ENCODE measurements around the gene PTPN1.
A peak's percentile ranks its signal among the peaks of the same experiment; 100 is the strongest.

PTPN1 gene

GRCh38 chr20:50510706-50511542 is 741 bp downstream of the PTPN1 start:
- peaks cover 56% of the 10 kb centered on the region for H4K20me1 ChIP-seq (ENCODE audit: insufficient read depth, low read length, poor library complexity, severe bottlenecking)
- H2AFZ ChIP-seq (ENCODE audit: low read length): no peak overlapping the region
- no peak for TF ChIP-seq CTCF (conservative IDR thresholded peaks at IDR 0.05; ENCODE audit: low read length)
- no peak for TF ChIP-seq EZH2phosphoT487 (IDR thresholded peaks at IDR 0.05; ENCODE audit: borderline replicate concordance)
- H3K27me3 ChIP-seq (ENCODE audit: insufficient read depth, low read length, poor library complexity, severe bottlenecking): no peaks in the 10 kb centered on the region
- no peaks in the 10 kb centered on the region for H3F3A ChIP-seq (ENCODE audit: low read depth)
- peak overlapping the region; percentile 79 for H3K9ac ChIP-seq (ENCODE audit: low read depth, low read length, poor library complexity, severe bottlenecking)
- no peaks in the 10 kb centered on the region for H3K9me2 ChIP-seq (replicated peaks; ENCODE audit: low read depth, low read length)
- peak overlapping the region; percentile 85 for H3K4me3 ChIP-seq (ENCODE audit: low read length, poor library complexity, severe bottlenecking)
- peaks cover 55% of the 10 kb centered on the region for H3K4me1 ChIP-seq (ENCODE audit: insufficient read depth, low read length, poor library complexity, severe bottlenecking)
- no peaks in the 10 kb centered on the region for H3K9me3 ChIP-seq (ENCODE audit: insufficient read depth, low read depth, low read length)
- peak overlapping the region; percentile 83 for H3K4me2 ChIP-seq (ENCODE audit: low read depth, low read length, poor library complexity, severe bottlenecking)
- H3K79me2 ChIP-seq (ENCODE audit: insufficient read depth, low read length): peaks cover 57% of the 10 kb centered on the region
- H3K36me3 ChIP-seq (ENCODE audit: insufficient read depth, low read length): no peaks in the 10 kb centered on the region

- Histone ChIP-seq H4K20me1 (ENCODE audit: insufficient read depth, low read length, poor library complexity, severe bottlenecking) (peaks cover 70% of the 10 kb centered on the region), H3K27me3 (ENCODE audit: insufficient read depth, low read length, poor library complexity, severe bottlenecking) (no peaks in the 10 kb centered on the region), H3K36me3 (ENCODE audit: insufficient read depth, low read length) (no peaks in the 10 kb centered on the region), H3K4me2 (ENCODE audit: low read depth, low read length, poor library complexity, severe bottlenecking) (peak overlapping the region; percentile 83), H3K9me2 (replicated peaks; ENCODE audit: low read depth, low read length) (no peaks in the 10 kb centered on the region), H3K79me2 (ENCODE audit: insufficient read depth, low read length) (peaks cover 71% of the 10 kb centered on the region), H3K9me3 (ENCODE audit: insufficient read depth, low read depth, low read length) (no peaks in the 10 kb centered on the region), H2AFZ (ENCODE audit: low read length) (no peak overlapping the region), H3K4me1 (ENCODE audit: insufficient read depth, low read length, poor library complexity, severe bottlenecking) (peaks cover 68% of the 10 kb centered on the region), H3F3A (ENCODE audit: low read depth) (no peaks in the 10 kb centered on the region), H3K9ac (ENCODE audit: low read depth, low read length, poor library complexity, severe bottlenecking) (peak overlapping the region; percentile 79), H3K4me3 (ENCODE audit: low read length, poor library complexity, severe bottlenecking) (peak overlapping the region; percentile 85)
- TF ChIP-seq EZH2phosphoT487 (IDR thresholded peaks at IDR 0.05; ENCODE audit: borderline replicate concordance): no peak
- TF ChIP-seq CTCF (conservative IDR thresholded peaks at IDR 0.05; ENCODE audit: low read length): no peak
Observed at GRCh38 chr20:50512323-50512722, 2.1 kb downstream of the PTPN1 start.

- Histone ChIP-seq H4K20me1 (ENCODE audit: insufficient read depth, low read length, poor library complexity, severe bottlenecking) (peaks cover 81% of the 10 kb centered on the region), H3K79me2 (ENCODE audit: insufficient read depth, low read length) (peaks cover 77% of the 10 kb centered on the region), H3K9me2 (replicated peaks; ENCODE audit: low read depth, low read length) (no peaks in the 10 kb centered on the region), H2AFZ (ENCODE audit: low read length) (no peak overlapping the region), H3K27me3 (ENCODE audit: insufficient read depth, low read length, poor library complexity, severe bottlenecking) (no peaks in the 10 kb centered on the region), H3F3A (ENCODE audit: low read depth) (no peaks in the 10 kb centered on the region), H3K9me3 (ENCODE audit: insufficient read depth, low read depth, low read length) (no peaks in the 10 kb centered on the region), H3K36me3 (ENCODE audit: insufficient read depth, low read length) (no peaks in the 10 kb centered on the region), H3K4me3 (ENCODE audit: low read length, poor library complexity, severe bottlenecking) (peak overlapping the region; percentile 85), H3K9ac (ENCODE audit: low read depth, low read length, poor library complexity, severe bottlenecking) (peak overlapping the region; percentile 79), H3K4me1 (ENCODE audit: insufficient read depth, low read length, poor library complexity, severe bottlenecking) (peaks cover 79% of the 10 kb centered on the region), H3K4me2 (ENCODE audit: low read depth, low read length, poor library complexity, severe bottlenecking) (peak overlapping the region; percentile 83)
- TF ChIP-seq EZH2phosphoT487 (IDR thresholded peaks at IDR 0.05; ENCODE audit: borderline replicate concordance): no peak
- no peak for TF ChIP-seq CTCF (conservative IDR thresholded peaks at IDR 0.05; ENCODE audit: low read length)
Observed at GRCh38 chr20:50513169-50514034, 3.2 kb downstream of the PTPN1 start.
